Pancreas (tissue), 10 donors: Measurements from ENCODE around the gene SLC38A3. TPM values are rescaled to one million over a fixed set of nuclear protein-coding genes. Genes with fewer than 3 reads are reported as not detected.

Experiments used
- ATAC-seq, 4 donors: fragments of 200-7000 bp; cut with Tn5 transposase; one replicate each; pipeline versions ENCODE4 v1.8.0 to v1.9.1; 2020; ENCODE audit warnings: mild to moderate bottlenecking in 4 of 4, moderate library complexity in 4 of 4
- DNase-seq, 6 donors: peaks; one replicate each; pipeline ENCODE4 v3.0.0-alpha.2; 2020
- FAIRE-seq: peaks from 2 replicates; lab custom pipeline; 2012; peaks lifted over from hg19 to GRCh38; lab: Jason Lieb, UNC
- H3K27ac ChIP-seq, 4 donors: fragments of 200-600 bp; sonication (generic); 1 replicate in 3 of 4; 2 replicates in 1 of 4; pipeline versions ENCODE4 v1.5.0 to v1.8.0; 2020
- H3K27me3 ChIP-seq, 4 donors: fragments of 200-600 bp; one replicate each; pipeline ENCODE4 v1.8.0; 2021
- H3K36me3 ChIP-seq, 3 donors: fragments of 200-600 bp; sonication (generic) in 1 of 3; one replicate each; pipeline versions ENCODE4 v1.5.0 to v1.8.0; 2020 to 2021
- H3K4me1 ChIP-seq, 3 donors: fragments of 200-600 bp; one replicate each; pipeline ENCODE4 v1.8.0; 2021
- H3K4me3 ChIP-seq, 4 donors: fragments of 200-600 bp; sonication (generic) in 2 of 4; one replicate each; pipeline versions ENCODE4 v1.5.0 to v1.8.0; 2020 to 2021
- H3K9me3 ChIP-seq, 4 donors: fragments of 200-600 bp; one replicate each; pipeline ENCODE4 v1.8.0; 2021
- CTCF ChIP-seq, 4 donors: fragments of 200-600 bp; sonication (generic) in 3 of 4; IDR thresholded peaks; one replicate each; pipeline versions ENCODE4 v1.5.0 to v1.8.0; 2021; ENCODE audit warnings: antibody characterized with exemption in 4 of 4
- WGBS, 2 donors: extraction: QIAGEN DNeasy Blood & Tissue Kit; methylation state at CpG; one replicate each; pipeline ENCODE4 v1.1.7; 2013; 5-methylcytosine and 5-hydroxymethylcytosine counted together
- intact Hi-C, 3 donors: fragments of 100-400 bp; cut with DNase I; formaldehyde crosslinking; loops; one replicate each; pipeline versions ENCODE4 v1.11.1 to v1.14.2; 2022
- polyA plus RNA-seq, 2 donors: library from polyadenylated mRNA; stranded (reverse); fragments of 200-250 nt; gene quantifications; one replicate each; pipeline ENCODE4 v1.2.3, GENCODE V29; 2013
- total RNA-seq, 6 donors: library from RNA; stranded (reverse); fragmentation: NEBNext Ultra II Directional in 4 of 6; extraction: Animal tissue kit (Norgen Biotek cat#: 25700) in 4 of 6; gene quantifications; one replicate each; pipeline versions ENCODE4 v1.2.1 to v1.2.4, GENCODE V29; 2021 to 2023
- donor health status: healthy with polysubstance abuse.
- donor health status: DM: no; HTN: no; CAD: no; lungs with moderate emphysema.
- donor health status: DM: no; HTN: no; CAD: no.
- donor health status: control.
- donor health status: control.
- donor health status: Bipolar disorder and iron deficiency.
- donor health status: DM: yes; HTN: yes; CAD: no.
- donor health status: DM: no; HTN: no; CAD: no.
- donor health status: DM: no; HTN: no; CAD: no.
- donor health status: DM: yes; HTN: yes; CAD: no.

Gene SLC38A3
- total and polyA plus RNA-seq, 8 donors: 21.2 to 57.9 (median 38.0) TPM

GRCh38 chr3:50174947-50175524 lies 30.0 kb upstream of the SLC38A3 start:
- 92 to 94% methylated on average over 17 of the region's 17 CpGs for WGBS, 2 donors
- no peak for FAIRE-seq
- TF ChIP-seq CTCF (IDR thresholded peaks at IDR 0.05): no peak
- Histone ChIP-seq H3K36me3 (no peaks in the 10 kb centered on the region), H3K27ac (no peak overlapping the region), H3K4me1 (peaks cover 10 to 34% (median 13%) of the 10 kb centered on the region in 3 donors), H3K9me3 (no peaks in the 10 kb centered on the region), H3K4me3 (no peak overlapping the region), H3K27me3 (no peaks in the 10 kb centered on the region)
- intact Hi-C loops: no loop called here
- no peak for ATAC-seq
- peak in 1 of 6 donors; percentile 56 for DNase-seq

GRCh38 chr3:50177346-50177745 lies 27.7 kb upstream of the SLC38A3 start:
- no peak for TF ChIP-seq CTCF (IDR thresholded peaks at IDR 0.05)
- FAIRE-seq (no peak), ATAC-seq (peak in 3 of 4 donors; percentile 57 to 69 (median 58)), DNase-seq (peak in 4 of 6 donors; percentile 63 to 86 (median 78))
- Histone ChIP-seq H3K4me1 (peaks cover 0 to 24% (median 4%) of the 10 kb centered on the region in 3 donors), H3K27ac (no peak overlapping the region), H3K27me3 (no peaks in the 10 kb centered on the region), H3K4me3 (no peak overlapping the region), H3K9me3 (no peaks in the 10 kb centered on the region), H3K36me3 (no peaks in the 10 kb centered on the region)
- WGBS, 2 donors: 34 to 50% methylated on average over 2 of the region's 2 CpGs
- intact Hi-C loops: no loop called here

- Histone ChIP-seq H3K27ac (peak overlapping the region in 2 of 4 donors; percentile 0 to 6), H3K9me3 (no peaks in the 10 kb centered on the region), H3K27me3 (no peaks in the 10 kb centered on the region), H3K4me3 (no peak overlapping the region), H3K36me3 (no peaks in the 10 kb centered on the region), H3K4me1 (peaks cover 0 to 22% (median 4%) of the 10 kb centered on the region in 3 donors)
- FAIRE-seq (no peak), ATAC-seq (peak in 3 of 4 donors; percentile 7 to 55 (median 14)), DNase-seq (no peak)
- 9 to 13% methylated on average over 2 of the region's 2 CpGs for WGBS, 2 donors
- no peak for TF ChIP-seq CTCF (IDR thresholded peaks at IDR 0.05)
- intact Hi-C loops: loop anchor here in 1 of 3 donors (10.0 kb wide), 1 partner anchor 55 kb away; no protein-coding TSS in a partner anchor
Measured at GRCh38 chr3:50179710-50180109, 25.4 kb upstream of the SLC38A3 start.

GRCh38 chr3:50181985-50182384 lies 23.1 kb upstream of the SLC38A3 start:
- TF ChIP-seq CTCF (IDR thresholded peaks at IDR 0.05): no peak
- DNase-seq (no peak), FAIRE-seq (no peak), ATAC-seq (no peak)
- H3K4me1 ChIP-seq: peaks cover 0 to 19% (median 4%) of the 10 kb centered on the region in 3 donors
- H3K4me3 ChIP-seq: no peak overlapping the region
- WGBS, 2 donors: 90 to 94% methylated on average over 5 of the region's 5 CpGs
- no peak overlapping the region for H3K27ac ChIP-seq
- intact Hi-C loops: loop anchor here in 1 of 3 donors (10.0 kb wide), 1 partner anchor 57 kb away; no protein-coding TSS in a partner anchor
- no peaks in the 10 kb centered on the region for H3K36me3 ChIP-seq
- no peaks in the 10 kb centered on the region for H3K27me3 ChIP-seq
- H3K9me3 ChIP-seq: no peaks in the 10 kb centered on the region

- no peaks in the 10 kb centered on the region for H3K27me3 ChIP-seq
- TF ChIP-seq CTCF (IDR thresholded peaks at IDR 0.05): no peak
- ATAC-seq: no peak
- no peak for FAIRE-seq
- peaks cover 0 to 18% (median 4%) of the 10 kb centered on the region in 3 donors for H3K4me1 ChIP-seq
- H3K36me3 ChIP-seq: no peaks in the 10 kb centered on the region
- H3K9me3 ChIP-seq: no peaks in the 10 kb centered on the region
- intact Hi-C loops: loop anchor here in 1 of 3 donors (10.0 kb wide), 1 partner anchor 58 kb away; no protein-coding TSS in a partner anchor
- H3K4me3 ChIP-seq: no peak overlapping the region
- no peak for DNase-seq
- WGBS, 2 donors: 89% methylated on average over 26 of the region's 26 CpGs
- H3K27ac ChIP-seq: no peak overlapping the region
Measured at GRCh38 chr3:50182533-50183099, 22.5 kb upstream of the SLC38A3 start.
